HepG2 (cell line): Measurements from ENCODE around the gene CAPN11. TPM values are rescaled to one million over a fixed set of nuclear protein-coding genes. Genes with fewer than 3 reads are reported as not detected.

Experiments used
- ARID4A ChIP-seq: sonication (generic); formaldehyde crosslinking; IDR thresholded peaks from 2 replicates; pipeline ENCODE4 v1.5.0; 2020; ENCODE audit warnings: mild to moderate bottlenecking, missing genetic modification reagents, borderline replicate concordance
- ESRRA ChIP-seq: sonication (generic); formaldehyde crosslinking; IDR thresholded peaks from 2 replicates; pipeline ENCODE4 v1.5.1; 2020; ENCODE audit warnings: mild to moderate bottlenecking, low read depth, missing genetic modification reagents
- HIVEP1 ChIP-seq: sonication (generic); formaldehyde crosslinking; IDR thresholded peaks from 2 replicates; pipeline ENCODE4 v1.4.0; 2020; ENCODE audit warnings: mild to moderate bottlenecking, missing genetic modification reagents
- IKZF5 ChIP-seq: IDR thresholded peaks from 2 replicates; pipeline ENCODE4 v1.6.1; 2018; ENCODE audit warnings: missing genetic modification reagents, mild to moderate bottlenecking, missing compliant biosample characterization
- NFATC3 ChIP-seq: sonication (generic); formaldehyde crosslinking; IDR thresholded peaks from 2 replicates; pipeline ENCODE4 v1.5.1; 2020; ENCODE audit warnings: mild to moderate bottlenecking, missing genetic modification reagents
- RNF219 ChIP-seq: sonication (generic); formaldehyde crosslinking; IDR thresholded peaks from 2 replicates; pipeline ENCODE4 v1.5.0; 2020; ENCODE audit warnings: mild to moderate bottlenecking, missing genetic modification reagents
- ZNF281 ChIP-seq: sonication (generic); formaldehyde crosslinking; IDR thresholded peaks from 2 replicates; pipeline ENCODE4 v1.4.0; 2020; ENCODE audit warnings: missing genetic modification reagents, borderline replicate concordance
- ZNF484 ChIP-seq: sonication (generic); formaldehyde crosslinking; IDR thresholded peaks from 2 replicates; pipeline ENCODE4 v1.5.1; 2020; ENCODE audit warnings: mild to moderate bottlenecking, low read depth, missing genetic modification reagents, borderline replicate concordance
- ZNF503 ChIP-seq: sonication (generic); formaldehyde crosslinking; IDR thresholded peaks from 2 replicates; pipeline ENCODE4 v1.4.0; 2020; ENCODE audit warnings: missing genetic modification reagents
- ZNF747 ChIP-seq: sonication (generic); formaldehyde crosslinking; IDR thresholded peaks from 2 replicates; pipeline ENCODE4 v1.8.1; 2023; ENCODE audit warnings: missing genetic modification reagents, mild to moderate bottlenecking, borderline replicate concordance
- ZNF782 ChIP-seq: sonication (generic); formaldehyde crosslinking; IDR thresholded peaks from 2 replicates; pipeline ENCODE4 v1.4.0; 2020; ENCODE audit warnings: missing genetic modification reagents, mild to moderate bottlenecking, borderline replicate concordance
- ZNF792 ChIP-seq: IDR thresholded peaks from 2 replicates; pipeline ENCODE4 v1.6.1; 2016
- polyA plus RNA-seq, 8 experiments: library from polyadenylated mRNA; depleted of rRNA in 3 of 8; stranded (reverse) in 7 of 8; unstranded in 1 of 8; fragments of >200 nt; fragmentation: Illumina TruSeq in 4 of 8; extraction: Trizol in 4 of 8; gene quantifications; 2 replicates each; pipeline versions ENCODE4 v1.2.1 to v1.2.3, GENCODE V29; 2011 to 2016; ENCODE audit warnings: low read depth in 4 of 8, missing spikeins in 1 of 8, mixed read lengths in 1 of 8; ENCODE audit not compliant: insufficient read depth in 1 of 8
- total RNA-seq, 5 experiments: library from RNA; depleted of rRNA; stranded (reverse); fragments of >200 nt; fragmentation: Illumina TruSeq; extraction: Trizol; gene quantifications; 2 replicates each; pipeline ENCODE4 v1.2.3, GENCODE V29; 2016; ENCODE audit warnings: low read depth in 1 of 5

CAPN11 gene
- total and polyA plus RNA-seq, 2 of the 13 experiments (the other 11 are each of a cell fraction or from before 2014, with no cell fraction given): 0.07 to 0.11 TPM

GRCh38 chr6:44219053-44219814 is 60.6 kb downstream of the CAPN11 start (continued):
- TF ChIP-seq ESRRA (peak; percentile 31; the same call in 1 of the 2 replicates), ZNF792 (CRISPR knock-in tag) (peak; percentile 85), ARID4A (CRISPR knock-in tag) (peak; percentile 71; the same call in 1 of the 2 replicates), ZNF747 (CRISPR knock-in tag) (peak; percentile 36; the same call in 1 of the 2 replicates), ZNF281 (peak; percentile 83), ZNF503 (CRISPR knock-in tag) (peak; percentile 67; the same call in 1 of the 2 replicates), RNF219 (no peak), NFATC3 (CRISPR knock-in tag) (peak; percentile 96), ZNF484 (CRISPR knock-in tag) (no peak), ZNF782 (CRISPR knock-in tag) (peak; percentile 47; the same call in 1 of the 2 replicates), HIVEP1 (CRISPR knock-in tag) (peak; percentile 55; the same call in 1 of the 2 replicates), IKZF5 (peak; percentile 87; the same call in 1 of the 2 replicates)
